Activated T-cell treated with anti-CD3 and anti-CD28 coated beads, Interleukin-2, amount 50 U/mL, for 72 hours (primary cell): ENCODE results near the gene MYRFL. TPM values are rescaled to one million over a fixed set of nuclear protein-coding genes. Genes with fewer than 3 reads are reported as not detected.

Experiments used
- ATAC-seq, 2 donors: fragments of 150-1000 bp; cut with Tn5 transposase; replicated peaks in 1 of 2; 2 replicates each; pipeline ENCODE4 v1.10.0; 2021; ENCODE audit warnings: moderate library complexity in 2 of 2, mild to moderate bottlenecking in 1 of 2
- DNase-seq, 2 donors: peaks; one replicate each; pipeline ENCODE4 v3.0.0; 2021 to 2022; ENCODE audit warnings: mixed read lengths in 1 of 2
- H3K27ac Mint-ChIP-seq: one replicate; pipeline ENCODE4 v1.8.0; 2022; ENCODE audit warnings: mild to moderate bottlenecking, moderate library complexity, mixed read lengths
- H3K27me3 Mint-ChIP-seq: one replicate; pipeline ENCODE4 v1.8.0; 2022; ENCODE audit warnings: low read depth, mixed read lengths
- H3K36me3 Mint-ChIP-seq, 2 donors: one replicate each; pipeline ENCODE4 v1.8.0; 2022; ENCODE audit warnings: mixed read lengths in 2 of 2, mild to moderate bottlenecking in 1 of 2; ENCODE audit not compliant: insufficient read depth in 2 of 2
- H3K4me1 Mint-ChIP-seq: one replicate; pipeline ENCODE4 v1.8.0; 2022; ENCODE audit warnings: low read depth, mixed read lengths
- H3K4me3 Mint-ChIP-seq, 2 donors: one replicate each; pipeline ENCODE4 v1.8.0; 2022; ENCODE audit warnings: mild to moderate bottlenecking in 2 of 2, mixed read lengths in 2 of 2, moderate library complexity in 2 of 2
- H3K9me3 Mint-ChIP-seq, 2 donors: one replicate each; pipeline ENCODE4 v1.8.0; 2022; ENCODE audit warnings: mixed read lengths in 2 of 2
- total RNA-seq, 2 donors: library from RNA; stranded (reverse); gene quantifications; one replicate each; pipeline ENCODE4 v1.2.3, GENCODE V29; 2022

MYRFL gene
- total RNA-seq, 2 donors from 2014 or later: 0.14 TPM; not detected in 1

DNA sequence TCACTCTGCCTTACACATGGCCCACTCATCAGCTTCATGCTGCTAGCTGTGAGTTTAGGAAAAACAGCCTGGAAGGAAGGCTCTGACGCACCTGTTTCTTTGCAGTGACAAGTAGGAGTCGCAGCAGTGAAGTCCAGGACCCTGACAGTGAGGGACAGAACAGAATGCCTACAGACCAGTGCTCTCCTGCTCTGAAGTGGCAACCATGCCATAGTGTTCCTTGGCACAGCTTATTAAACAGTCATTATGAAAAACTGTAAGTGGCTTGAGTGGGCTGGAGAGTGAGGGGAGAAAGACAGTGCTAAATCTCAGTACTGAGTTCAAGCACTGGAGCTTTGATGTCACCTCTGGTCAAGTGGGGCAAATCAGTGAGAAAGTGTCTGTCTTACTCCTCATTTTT, 61.7 kb downstream of the MYRFL start:
- H3K36me3 Mint-ChIP-seq: no peaks in the 10 kb centered on the region
- no peak overlapping the region for H3K27ac Mint-ChIP-seq
- no peak overlapping the region for H3K4me3 Mint-ChIP-seq
- DNase-seq (no peak), ATAC-seq (no peak)
- no peaks in the 10 kb centered on the region for H3K9me3 Mint-ChIP-seq
- H3K4me1 Mint-ChIP-seq: no peaks in the 10 kb centered on the region
- H3K27me3 Mint-ChIP-seq: peaks cover 6% of the 10 kb centered on the region

DNA sequence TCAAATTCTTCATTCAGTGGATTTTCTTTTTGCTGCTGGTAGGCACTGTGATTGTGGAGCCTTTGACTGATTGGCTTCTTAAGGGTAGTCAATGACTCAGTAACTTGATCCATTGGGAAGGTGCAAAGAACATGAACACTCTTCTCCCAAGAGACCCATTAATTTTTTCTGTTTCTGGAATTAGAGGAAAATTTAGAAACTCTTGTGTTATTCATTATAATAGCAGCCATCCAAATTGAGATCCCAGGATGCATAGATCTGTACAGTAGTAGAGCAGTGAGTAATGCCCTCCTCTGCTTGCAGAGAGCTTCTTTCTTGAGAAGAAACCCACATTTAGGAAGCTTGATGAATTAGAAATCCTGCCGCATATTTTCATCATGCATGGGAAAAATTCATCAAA, 63.9 kb downstream of the MYRFL start:
- Mint-ChIP-seq H3K27me3 (peaks cover 15% of the 10 kb centered on the region), H3K4me1 (no peaks in the 10 kb centered on the region), H3K27ac (no peak overlapping the region), H3K9me3 (no peaks in the 10 kb centered on the region), H3K4me3 (no peak overlapping the region), H3K36me3 (no peaks in the 10 kb centered on the region)
- no peak for ATAC-seq
- no peak for DNase-seq

DNA sequence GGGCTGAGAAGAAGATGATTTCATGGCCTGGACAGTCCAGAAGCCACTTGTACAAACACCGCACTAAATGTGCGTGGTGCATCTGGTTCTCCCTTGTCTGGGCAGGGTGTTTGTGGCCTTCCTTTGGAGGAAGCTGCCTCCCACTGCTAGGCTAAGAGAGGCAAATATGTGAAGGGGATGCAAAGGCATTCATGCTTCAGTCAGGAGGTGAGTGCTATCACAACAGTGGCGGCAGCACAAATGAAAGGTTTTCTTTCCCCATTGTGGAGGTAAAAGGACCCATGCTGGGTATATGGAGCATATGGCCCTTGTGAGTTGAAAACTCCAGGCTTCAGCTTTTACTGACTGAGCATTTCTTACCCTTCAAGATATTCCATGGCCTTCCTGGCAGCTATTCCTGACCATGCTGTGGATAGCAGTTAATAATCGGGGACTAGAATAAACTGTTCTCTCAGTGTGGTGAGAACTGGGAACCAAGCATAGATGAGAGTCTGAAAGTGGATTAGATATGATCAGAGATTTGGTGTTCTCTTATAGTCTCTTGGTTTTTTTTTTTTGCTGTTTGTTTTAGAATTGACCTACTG, 69.9 kb downstream of the MYRFL start:
- no peak overlapping the region for H3K27ac Mint-ChIP-seq
- ATAC-seq (no peak), DNase-seq (no peak)
- no peak overlapping the region for H3K4me3 Mint-ChIP-seq
- H3K27me3 Mint-ChIP-seq: peaks cover 15% of the 10 kb centered on the region
- peaks cover 8% of the 10 kb centered on the region for H3K4me1 Mint-ChIP-seq
- no peaks in the 10 kb centered on the region for H3K9me3 Mint-ChIP-seq
- H3K36me3 Mint-ChIP-seq: peaks cover 0 to 2% of the 10 kb centered on the region in 2 donors

DNA sequence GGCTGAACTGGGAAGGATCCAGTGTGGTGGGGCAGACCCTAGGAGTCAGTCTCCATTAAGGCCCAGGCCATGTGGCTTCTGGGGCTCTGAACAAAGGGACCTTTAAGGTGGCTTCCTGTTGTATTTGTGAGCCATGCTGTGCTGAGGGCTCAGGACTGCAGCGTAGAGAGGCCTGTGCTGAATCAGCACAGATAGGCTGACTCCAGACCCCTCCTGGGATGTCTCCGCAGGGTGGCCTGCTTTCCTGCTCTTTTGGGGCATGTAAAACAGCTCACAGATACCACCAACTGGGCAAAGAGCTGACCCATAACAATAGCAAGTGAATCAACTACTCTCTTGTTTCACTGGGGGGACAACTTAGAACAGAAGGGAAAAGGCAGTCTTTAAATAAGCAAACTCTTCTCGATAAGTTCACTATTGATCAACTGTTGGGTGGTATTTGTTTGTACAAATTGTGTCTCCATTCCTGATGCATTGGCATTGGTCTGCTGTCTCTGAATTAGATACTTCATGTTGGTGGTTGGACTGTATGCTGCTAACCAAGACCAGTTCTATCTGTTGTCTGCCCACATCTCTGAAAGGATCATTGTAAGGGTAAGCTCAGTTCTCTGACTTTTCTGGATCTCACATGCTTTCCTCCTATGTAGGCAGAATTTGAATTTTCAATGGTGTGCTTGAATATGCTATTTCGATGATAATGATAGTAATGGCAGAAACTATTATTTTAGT, 71.8 kb downstream of the MYRFL start:
- peaks cover 8% of the 10 kb centered on the region for H3K27me3 Mint-ChIP-seq
- H3K4me3 Mint-ChIP-seq: no peak overlapping the region
- DNase-seq (no peak), ATAC-seq (no peak)
- peaks cover 0 to 2% of the 10 kb centered on the region in 2 donors for H3K36me3 Mint-ChIP-seq
- H3K4me1 Mint-ChIP-seq: peaks cover 8% of the 10 kb centered on the region
- H3K27ac Mint-ChIP-seq: no peak overlapping the region
- H3K9me3 Mint-ChIP-seq: no peaks in the 10 kb centered on the region

DNA sequence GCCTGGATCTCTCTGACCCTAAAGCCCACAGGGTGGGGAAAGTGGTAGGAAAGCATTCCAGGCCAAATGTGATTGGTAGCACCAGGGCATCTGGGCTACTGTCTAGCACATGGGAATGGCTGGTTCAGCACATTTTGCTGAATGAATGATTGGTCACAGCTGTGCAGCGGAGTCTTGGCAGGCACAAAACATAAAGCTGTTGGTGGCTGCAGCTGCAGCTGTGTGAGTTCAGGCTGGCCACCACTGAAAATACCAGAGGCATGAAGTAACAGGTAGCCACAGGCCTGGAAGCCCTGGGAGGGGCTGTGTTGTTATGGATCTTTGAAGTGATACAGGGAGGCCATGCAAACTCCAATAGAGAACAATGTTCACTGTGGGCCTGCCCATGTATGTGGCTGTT, 72.7 kb downstream of the MYRFL start:
- Mint-ChIP-seq H3K36me3 (peaks cover 0 to 2% of the 10 kb centered on the region in 2 donors), H3K4me3 (no peak overlapping the region), H3K9me3 (no peaks in the 10 kb centered on the region), H3K27me3 (no peaks in the 10 kb centered on the region), H3K27ac (no peak overlapping the region), H3K4me1 (peaks cover 8% of the 10 kb centered on the region)
- ATAC-seq (peak in 1 of 2 donors; percentile 15), DNase-seq (no peak)

DNA sequence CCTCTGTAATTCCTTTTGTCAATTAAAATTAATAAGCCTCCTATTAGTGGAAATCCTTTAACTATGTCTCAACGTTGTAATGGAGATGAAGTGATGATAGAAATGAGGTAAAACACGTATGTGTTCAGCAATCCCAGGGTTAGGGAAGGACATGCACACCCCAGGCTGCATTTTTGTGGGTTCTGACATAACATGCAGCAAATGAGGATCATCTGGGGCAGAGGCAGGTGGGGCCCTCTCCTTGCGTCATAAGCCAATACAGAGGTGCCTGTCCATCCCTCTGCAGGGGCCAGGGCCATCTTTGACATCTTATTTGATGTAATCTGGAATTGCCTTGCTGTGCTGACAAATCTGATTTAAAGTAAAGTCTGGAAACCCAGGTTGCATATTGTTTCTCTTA, 73.2 kb downstream of the MYRFL start:
- Mint-ChIP-seq H3K9me3 (no peaks in the 10 kb centered on the region), H3K4me1 (peaks cover 8% of the 10 kb centered on the region), H3K4me3 (no peak overlapping the region), H3K36me3 (peaks cover 0 to 2% of the 10 kb centered on the region in 2 donors), H3K27me3 (no peaks in the 10 kb centered on the region), H3K27ac (no peak overlapping the region)
- ATAC-seq (no peak), DNase-seq (no peak)

DNA sequence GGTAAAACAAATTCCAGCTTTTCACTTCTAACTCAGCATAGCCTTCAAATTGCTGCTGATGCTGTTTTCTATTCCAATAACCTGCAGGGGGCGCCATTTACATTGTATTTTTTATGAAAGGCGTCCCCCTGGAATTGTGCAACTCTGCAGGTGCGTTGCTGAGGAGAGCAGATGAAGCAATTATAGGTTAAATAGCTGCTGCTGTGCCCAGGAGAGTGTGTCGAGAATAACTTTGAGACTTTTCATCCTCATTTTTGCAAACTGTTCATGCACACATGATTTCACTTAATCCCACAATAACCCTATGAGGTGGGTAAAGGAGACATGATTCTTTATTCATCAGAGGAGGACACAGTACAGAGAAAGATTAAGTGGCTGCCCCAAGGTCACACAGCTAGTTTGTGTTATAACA, 75.7 kb downstream of the MYRFL start:
- no peak overlapping the region for H3K4me3 Mint-ChIP-seq
- peak; percentile 39 to 44 for ATAC-seq
- peaks cover 2% of the 10 kb centered on the region for H3K27me3 Mint-ChIP-seq
- H3K9me3 Mint-ChIP-seq: no peaks in the 10 kb centered on the region
- H3K4me1 Mint-ChIP-seq: peaks cover 2% of the 10 kb centered on the region
- DNase-seq: peak; percentile 57 to 72
- no peaks in the 10 kb centered on the region for H3K36me3 Mint-ChIP-seq
- no peak overlapping the region for H3K27ac Mint-ChIP-seq

DNA sequence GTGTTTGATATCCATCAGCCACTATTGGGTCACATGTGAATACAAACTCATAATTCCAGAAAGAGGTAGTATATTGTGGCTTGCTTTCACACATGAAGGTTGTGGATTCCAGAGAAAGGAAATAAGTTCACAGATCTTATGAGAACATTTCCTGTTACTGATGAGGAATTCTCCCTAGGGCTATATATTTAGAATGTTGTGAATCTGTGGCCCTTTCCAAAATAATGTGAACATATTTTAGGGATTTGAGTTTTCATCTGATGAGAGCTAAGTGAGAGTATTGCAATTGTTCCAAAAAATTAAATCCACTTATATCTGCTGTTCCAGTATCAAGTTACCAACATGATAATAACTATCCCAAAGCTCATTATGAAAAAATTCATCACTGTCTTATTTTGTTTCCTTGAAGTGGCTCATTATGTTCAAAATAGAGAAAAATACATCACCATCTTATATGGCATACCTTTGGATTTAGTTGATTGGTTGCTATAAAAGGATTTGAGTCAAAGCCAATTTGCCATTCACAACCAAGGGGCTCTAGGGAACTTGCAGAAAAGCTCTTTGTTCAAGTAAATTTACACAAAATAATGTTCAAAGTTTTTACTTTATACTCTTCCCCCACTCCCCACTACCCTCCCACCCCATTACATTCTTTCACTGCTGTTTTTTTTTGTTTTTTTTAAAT, 76.3 kb downstream of the MYRFL start:
- H3K9me3 Mint-ChIP-seq: no peaks in the 10 kb centered on the region

DNA sequence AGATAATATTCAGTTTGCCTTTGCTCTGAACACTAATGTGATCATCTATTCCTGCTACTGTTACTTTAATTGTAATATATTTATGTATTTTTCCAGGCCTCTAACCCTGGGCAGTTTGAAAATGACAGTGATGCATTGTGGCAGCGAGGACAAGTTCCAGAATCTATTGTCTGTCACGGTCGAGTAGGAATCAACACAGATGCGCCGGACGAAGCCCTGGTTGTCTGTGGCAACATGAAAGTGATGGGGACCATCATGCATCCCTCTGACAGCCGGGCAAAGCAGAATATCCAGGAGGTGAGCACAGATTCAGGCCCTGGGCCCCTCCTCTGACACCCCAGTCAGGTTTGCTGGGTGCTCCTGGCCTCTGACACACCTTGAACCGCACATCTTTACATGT, 78.5 kb downstream of the MYRFL start:
- H3K4me3 Mint-ChIP-seq: no peak overlapping the region
- ATAC-seq (no peak), DNase-seq (no peak)
- peaks cover 6% of the 10 kb centered on the region for H3K27me3 Mint-ChIP-seq
- no peaks in the 10 kb centered on the region for H3K9me3 Mint-ChIP-seq
- H3K36me3 Mint-ChIP-seq: no peaks in the 10 kb centered on the region
- no peaks in the 10 kb centered on the region for H3K4me1 Mint-ChIP-seq
- no peak overlapping the region for H3K27ac Mint-ChIP-seq

More for the DNA sequence above, 76.3 kb downstream of the MYRFL start:
- ATAC-seq: no peak
- H3K27ac Mint-ChIP-seq: no peak overlapping the region
- no peak for DNase-seq
- no peak overlapping the region for H3K4me3 Mint-ChIP-seq
- H3K27me3 Mint-ChIP-seq: peaks cover 6% of the 10 kb centered on the region
- no peaks in the 10 kb centered on the region for H3K36me3 Mint-ChIP-seq
- H3K4me1 Mint-ChIP-seq: no peaks in the 10 kb centered on the region

DNA sequence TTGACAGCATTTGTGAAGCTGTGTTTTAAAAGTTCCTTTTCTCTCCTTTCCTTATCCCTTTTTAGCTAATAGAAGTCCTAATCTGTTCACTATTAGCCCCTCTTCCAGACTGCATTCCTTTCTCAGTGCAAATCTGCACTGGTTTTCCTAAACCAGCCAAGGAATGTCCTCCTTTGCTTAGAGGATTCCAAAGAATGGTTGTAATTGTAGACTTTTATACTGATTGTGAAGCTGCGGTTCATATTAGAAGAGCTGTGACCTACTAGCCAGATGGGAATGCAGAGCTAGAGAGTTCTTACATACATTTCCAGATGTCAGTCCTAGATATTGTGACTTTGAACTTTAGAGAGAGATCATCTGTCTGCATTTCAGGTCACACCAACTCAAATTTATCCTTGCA, 79.8 kb downstream of the MYRFL start:
- no peak for DNase-seq
- H3K4me1 Mint-ChIP-seq: no peaks in the 10 kb centered on the region
- no peaks in the 10 kb centered on the region for H3K36me3 Mint-ChIP-seq
- peaks cover 6% of the 10 kb centered on the region for H3K27me3 Mint-ChIP-seq
- H3K9me3 Mint-ChIP-seq: no peaks in the 10 kb centered on the region
- H3K4me3 Mint-ChIP-seq: no peak overlapping the region
- no peak for ATAC-seq
- H3K27ac Mint-ChIP-seq: no peak overlapping the region

DNA sequence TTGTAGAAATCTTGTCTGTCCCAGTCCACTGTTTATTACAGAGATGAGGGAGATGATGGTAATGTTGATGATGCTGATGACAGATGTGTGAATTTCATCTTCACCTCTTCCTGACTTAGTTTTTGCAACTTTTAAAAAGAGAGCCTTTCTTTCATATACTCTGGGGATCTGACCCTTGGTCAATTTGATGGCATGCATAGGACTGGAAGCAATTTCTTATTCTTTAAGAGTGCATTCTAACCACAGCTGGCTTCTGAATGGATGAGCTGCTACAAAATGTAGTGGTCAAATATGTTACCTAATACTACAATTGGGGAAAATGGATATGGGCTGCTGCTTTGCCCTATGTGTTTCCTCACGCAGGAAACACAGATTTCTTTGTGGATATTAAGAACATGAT, 80.8 kb downstream of the MYRFL start:
- peaks cover 6% of the 10 kb centered on the region for H3K27me3 Mint-ChIP-seq
- ATAC-seq: no peak
- H3K9me3 Mint-ChIP-seq: no peaks in the 10 kb centered on the region
- no peak overlapping the region for H3K4me3 Mint-ChIP-seq
- H3K27ac Mint-ChIP-seq: no peak overlapping the region
- H3K36me3 Mint-ChIP-seq: no peaks in the 10 kb centered on the region
- DNase-seq: no peak
- H3K4me1 Mint-ChIP-seq: no peaks in the 10 kb centered on the region

DNA sequence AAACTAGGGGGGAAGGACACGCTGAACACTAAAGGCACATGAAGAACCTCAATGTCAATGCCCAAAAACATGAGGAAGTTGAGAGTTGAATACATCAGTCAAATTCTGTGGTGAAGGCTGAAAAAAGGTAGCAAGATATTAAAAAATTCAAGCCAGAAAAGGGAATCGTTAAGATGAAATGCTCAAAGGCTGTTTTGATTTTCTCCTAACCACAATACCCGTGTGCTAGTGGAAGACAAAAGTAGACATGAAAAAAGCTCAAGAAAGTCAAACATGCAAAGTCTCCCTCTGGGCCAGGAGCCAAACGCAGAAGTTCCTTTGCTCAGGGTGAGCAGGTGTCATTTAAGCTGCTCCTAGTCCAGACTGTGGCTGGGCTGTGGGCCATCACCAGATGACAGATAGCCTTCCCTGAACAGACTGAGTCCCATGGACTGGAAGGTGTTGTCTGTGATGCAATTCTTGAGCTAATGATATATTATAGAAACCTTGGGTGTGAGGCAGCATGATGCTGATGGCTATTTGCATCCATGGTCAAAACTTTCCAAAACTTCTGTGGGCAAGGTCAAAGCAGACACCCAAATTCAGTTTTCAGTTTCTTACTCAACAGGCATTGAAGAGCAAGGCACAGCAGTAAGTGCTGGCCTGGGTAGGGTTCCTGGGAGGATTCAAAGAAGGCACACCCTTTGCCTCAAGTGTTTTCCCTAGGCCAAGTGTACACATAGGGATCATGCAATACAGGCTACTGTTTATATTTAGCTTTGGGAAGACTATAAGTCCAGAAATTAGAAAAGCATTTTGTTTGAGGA, 81.6 kb downstream of the MYRFL start:
- Mint-ChIP-seq H3K27ac (no peak overlapping the region), H3K9me3 (no peaks in the 10 kb centered on the region)

DNA sequence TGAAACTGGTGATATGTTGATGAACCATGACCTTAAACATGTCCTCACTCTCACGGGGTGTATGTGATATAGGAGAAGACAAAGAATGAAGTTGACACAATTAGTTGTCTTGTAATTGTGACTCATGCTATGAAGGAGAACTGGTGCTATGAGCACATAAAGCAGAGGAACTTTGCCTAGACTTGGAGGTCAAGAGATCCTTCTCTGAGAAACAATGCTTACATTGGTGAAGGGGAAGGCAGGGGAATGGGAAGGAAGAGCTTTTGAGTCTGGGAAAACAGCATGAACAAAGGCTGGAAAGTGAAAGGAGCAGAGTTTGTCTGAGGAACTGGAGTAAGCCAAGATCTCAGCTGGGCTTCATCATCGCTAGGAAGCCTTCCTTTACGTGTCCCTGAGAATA, 83.2 kb downstream of the MYRFL start:
- no peak for ATAC-seq
- no peak for DNase-seq
- no peaks in the 10 kb centered on the region for H3K4me1 Mint-ChIP-seq
- no peaks in the 10 kb centered on the region for H3K36me3 Mint-ChIP-seq
- no peaks in the 10 kb centered on the region for H3K9me3 Mint-ChIP-seq
- H3K4me3 Mint-ChIP-seq: no peak overlapping the region
- peaks cover 6% of the 10 kb centered on the region for H3K27me3 Mint-ChIP-seq
- H3K27ac Mint-ChIP-seq: no peak overlapping the region

More for the DNA sequence above, 81.6 kb downstream of the MYRFL start:
- DNase-seq (no peak), ATAC-seq (no peak)
- no peaks in the 10 kb centered on the region for H3K36me3 Mint-ChIP-seq
- no peaks in the 10 kb centered on the region for H3K4me1 Mint-ChIP-seq
- no peak overlapping the region for H3K4me3 Mint-ChIP-seq
- peaks cover 6% of the 10 kb centered on the region for H3K27me3 Mint-ChIP-seq
